ENCODE measurements around the gene ZNF672. TPM values are rescaled to one million over a fixed set of nuclear protein-coding genes. Genes with fewer than 3 reads are reported as not detected.

The ZNF672 gene
- total RNA-seq, 1 experiment from 2014 or later = 27.6 TPM

GRCh38 chr1:248817065-248817464 lies 21.0 kb upstream of the ZNF672 start:
- Histone ChIP-seq H3K9me2 (ENCODE audit: insufficient read depth) (no peaks in the 10 kb centered on the region), H3K27me3 (ENCODE audit: insufficient read depth, low read length) (no peaks in the 10 kb centered on the region), H3K27ac (ENCODE audit: low read depth, low read length) (no peak overlapping the region), H2AFZ (ENCODE audit: low read depth, low read length, poor library complexity, severe bottlenecking) (no peak overlapping the region), H3K9me3 (ENCODE audit: control insufficient read depth in 1 of 2, insufficient read depth in 1 of 2, low read depth in 1 of 2, low read length in 2 of 2) (no peaks in the 10 kb centered on the region), H3K36me3 (ENCODE audit: control insufficient read depth in 1 of 2, insufficient read depth in 2 of 2, low read length in 2 of 2) (peaks cover 12 to 24% of the 10 kb centered on the region in 2 experiments), H3K79me2 (ENCODE audit: insufficient read depth, low read length) (peaks cover 20% of the 10 kb centered on the region), H3K4me1 (ENCODE audit: control insufficient read depth in 1 of 2, insufficient read depth in 2 of 2, low read length in 2 of 2) (peaks cover 0 to 16% of the 10 kb centered on the region in 2 experiments; a peak in 1 of 4 replicates), H4K20me1 (ENCODE audit: insufficient read depth) (no peaks in the 10 kb centered on the region), H3K4me3 (replicated peaks in 1 of 2; ENCODE audit: low read depth in 1 of 2, low read length in 2 of 2) (no peak overlapping the region), H3K9ac (ENCODE audit: low read length) (no peak overlapping the region), H3K4me2 (ENCODE audit: low read length) (no peak overlapping the region)
- ChIA-PET RAD21 (ENCODE audit: low non-redundant PET in 1 of 2, low total read pairs in 2 of 2, uncharacterized antibody in 2 of 2, unreplicated experiment in 2 of 2) (no interaction called here), CTCF (no interaction called here), POLR2A (no interaction called here)
- intact Hi-C loops (cut with micrococcal nuclease) = no loop called here
- no TSS peak for BruUV-seq (replicated peaks)
- TF ChIP-seq ZBTB33 (IDR thresholded peaks at IDR 0.05; ENCODE audit: extremely low read depth, insufficient replicate concordance, low read length) = no peak
- no peak for TF ChIP-seq SP1 (IDR thresholded peaks at IDR 0.05; ENCODE audit: low read depth)
- TF ChIP-seq FOSL1 (IDR thresholded peaks at IDR 0.05; ENCODE audit: low read depth) = no peak
- DNase-seq (ENCODE audit: low read depth, low spot score) (no peak), ATAC-seq (no peak)

GRCh38 chr1:248818505-248819374 lies 19.3 kb upstream of the ZNF672 start:
- peaks cover 0 to 16% of the 10 kb centered on the region in 2 experiments; a peak in 1 of 4 replicates for H3K4me1 ChIP-seq (ENCODE audit: control insufficient read depth in 1 of 2, insufficient read depth in 2 of 2, low read length in 2 of 2)
- H3K9ac ChIP-seq (ENCODE audit: low read length) = no peak overlapping the region
- peaks cover 16 to 22% of the 10 kb centered on the region in 2 experiments for H3K36me3 ChIP-seq (ENCODE audit: control insufficient read depth in 1 of 2, insufficient read depth in 2 of 2, low read length in 2 of 2)
- no peaks in the 10 kb centered on the region for H3K27me3 ChIP-seq (ENCODE audit: insufficient read depth, low read length)
- ChIA-PET RAD21 (ENCODE audit: low non-redundant PET in 1 of 2, low total read pairs in 2 of 2, uncharacterized antibody in 2 of 2, unreplicated experiment in 2 of 2) (no interaction called here), POLR2A (no interaction called here), CTCF (no interaction called here)
- intact Hi-C loops (cut with micrococcal nuclease) = no loop called here
- H2AFZ ChIP-seq (ENCODE audit: low read depth, low read length, poor library complexity, severe bottlenecking) = no peak overlapping the region
- BruUV-seq (replicated peaks) = no TSS peak
- H3K9me3 ChIP-seq (ENCODE audit: control insufficient read depth in 1 of 2, insufficient read depth in 1 of 2, low read depth in 1 of 2, low read length in 2 of 2) = no peaks in the 10 kb centered on the region
- no peak overlapping the region for H3K4me3 ChIP-seq (replicated peaks in 1 of 2; ENCODE audit: low read depth in 1 of 2, low read length in 2 of 2)
- H4K20me1 ChIP-seq (ENCODE audit: insufficient read depth) = no peaks in the 10 kb centered on the region
- peaks cover 36% of the 10 kb centered on the region for H3K79me2 ChIP-seq (ENCODE audit: insufficient read depth, low read length)
- H3K27ac ChIP-seq (ENCODE audit: low read depth, low read length) = no peak overlapping the region
- no peak overlapping the region for H3K4me2 ChIP-seq (ENCODE audit: low read length)
- H3K9me2 ChIP-seq (ENCODE audit: insufficient read depth) = no peaks in the 10 kb centered on the region
- DNase-seq (ENCODE audit: low read depth, low spot score) = no peak
- no peak for ATAC-seq
- TF ChIP-seq JUND (IDR thresholded peaks at IDR 0.05) (no peak), FOSL1 (IDR thresholded peaks at IDR 0.05; ENCODE audit: low read depth) (no peak), ZFX (IDR thresholded peaks at IDR 0.05) (no peak), ATF3 (IDR thresholded peaks at IDR 0.05) (no peak), SP1 (IDR thresholded peaks at IDR 0.05; ENCODE audit: low read depth) (no peak), MAX (IDR thresholded peaks at IDR 0.05) (no peak), REST (IDR thresholded peaks at IDR 0.05; ENCODE audit: low read depth) (no peak), CBX3 (IDR thresholded peaks at IDR 0.05; ENCODE audit: low read depth) (no peak), POLR2A (IDR thresholded peaks at IDR 0.05; ENCODE audit: borderline replicate concordance, extremely low read depth, insufficient read depth, insufficient read length) (no peak), SRF (IDR thresholded peaks at IDR 0.05; ENCODE audit: low read depth) (no peak), ELF1 (IDR thresholded peaks at IDR 0.05; ENCODE audit: borderline replicate concordance, low read depth) (no peak), EZH2phosphoT487 (IDR thresholded peaks at IDR 0.05; ENCODE audit: borderline replicate concordance) (no peak), CEBPB (IDR thresholded peaks at IDR 0.05; ENCODE audit: low read depth) (no peak), SIN3A (IDR thresholded peaks at IDR 0.05; ENCODE audit: low read depth) (no peak)
